UCSD-AML1 (cell line): ENCODE measurements around the gene FAM241B.

Experiments
- DNase-seq: peaks from one replicate; lab custom pipeline; 2025; ENCODE audit not compliant: unreplicated experiment; lab: John Stamatoyannopoulos, UW

Gene FAM241B

DNA sequence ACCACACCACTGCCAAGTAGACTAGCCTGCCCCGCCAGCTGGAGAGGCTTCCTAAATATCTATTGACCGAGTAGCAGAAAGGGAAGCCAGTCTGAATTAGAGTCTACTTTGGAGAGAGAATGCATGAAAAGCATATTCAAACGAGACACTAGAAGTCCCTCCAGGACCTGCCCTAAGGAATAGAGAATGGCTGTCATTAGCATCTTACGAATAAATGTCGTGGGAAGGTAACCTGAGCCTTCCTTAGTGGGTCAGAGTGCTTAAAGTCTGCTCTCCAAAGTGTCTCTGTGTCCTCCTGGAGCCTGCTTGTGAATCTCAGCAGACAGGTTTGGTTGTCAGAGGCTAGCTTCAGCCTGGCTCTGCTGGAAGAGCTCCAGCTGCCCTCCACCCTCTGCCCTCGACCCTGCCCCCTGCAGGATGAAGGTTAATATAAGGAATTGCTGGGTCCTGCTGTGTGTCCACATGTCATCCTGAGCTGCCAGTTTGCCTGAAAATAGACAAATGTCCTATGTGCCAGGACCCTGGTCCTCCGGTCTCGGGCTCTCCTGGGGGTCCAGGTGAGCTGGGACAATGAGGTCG lies 33.4 kb downstream of the FAM241B start:
- DNase-seq = peak; percentile 35

DNA sequence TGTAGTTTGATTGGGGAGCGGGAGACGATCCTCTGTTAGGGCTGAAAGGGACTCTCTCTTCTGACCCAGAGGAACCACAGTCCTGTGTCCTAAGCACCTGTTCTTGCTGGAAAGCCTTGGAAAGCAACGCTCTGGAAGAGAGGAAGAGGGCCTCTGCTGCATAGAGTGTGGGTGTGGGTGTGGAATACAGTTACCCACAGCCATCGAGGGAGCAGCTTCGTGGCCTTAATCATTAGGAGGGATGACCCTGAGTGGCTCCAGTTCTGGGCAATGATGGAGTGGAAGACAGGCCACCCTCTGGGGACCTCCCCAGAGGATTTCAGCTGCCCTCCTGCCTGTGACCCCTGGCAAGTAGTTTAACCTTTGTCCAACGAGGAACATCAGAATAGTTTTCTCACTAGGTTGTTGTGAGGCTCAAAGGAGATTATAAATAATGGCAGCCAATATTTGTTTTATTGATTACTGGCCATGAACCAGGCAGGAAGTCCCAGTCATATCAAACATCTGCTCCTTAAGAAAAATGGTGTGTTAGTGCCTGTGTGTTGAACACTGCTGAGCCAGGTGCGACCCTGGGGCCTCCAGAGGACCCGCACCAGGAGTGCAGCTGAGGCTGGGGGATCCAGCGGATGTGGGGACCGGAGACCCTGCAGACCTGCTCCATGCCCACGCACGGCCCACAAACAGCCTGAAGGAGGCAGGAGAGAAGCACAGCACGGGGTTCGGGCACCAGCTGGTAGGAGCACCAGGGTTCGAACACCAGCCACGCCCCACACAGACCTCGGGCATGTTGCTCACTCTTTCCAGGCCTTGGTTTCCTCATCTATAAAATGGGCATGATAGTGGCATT lies 35.6 kb downstream of the FAM241B start:
- no peak for DNase-seq

DNA sequence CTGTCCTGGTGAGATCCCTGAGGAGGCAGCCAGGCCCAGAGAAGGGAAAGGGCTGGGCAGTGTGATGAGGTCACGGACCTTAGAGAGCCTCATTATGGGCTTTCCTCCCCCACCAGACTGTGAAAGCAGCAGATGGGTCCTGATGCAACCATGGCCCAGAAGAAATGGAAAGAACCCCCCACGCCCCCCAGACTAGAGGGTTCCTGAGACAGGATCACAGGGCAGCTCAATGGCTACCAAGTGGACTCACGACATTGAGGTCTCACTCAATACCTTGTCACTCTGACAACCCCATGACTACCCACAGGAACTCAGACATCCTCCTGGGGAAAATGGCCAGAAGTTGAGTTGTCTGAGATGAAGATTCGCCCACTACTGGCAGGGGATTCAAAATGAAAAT lies 36.7 kb downstream of the FAM241B start:
- no peak for DNase-seq

DNA sequence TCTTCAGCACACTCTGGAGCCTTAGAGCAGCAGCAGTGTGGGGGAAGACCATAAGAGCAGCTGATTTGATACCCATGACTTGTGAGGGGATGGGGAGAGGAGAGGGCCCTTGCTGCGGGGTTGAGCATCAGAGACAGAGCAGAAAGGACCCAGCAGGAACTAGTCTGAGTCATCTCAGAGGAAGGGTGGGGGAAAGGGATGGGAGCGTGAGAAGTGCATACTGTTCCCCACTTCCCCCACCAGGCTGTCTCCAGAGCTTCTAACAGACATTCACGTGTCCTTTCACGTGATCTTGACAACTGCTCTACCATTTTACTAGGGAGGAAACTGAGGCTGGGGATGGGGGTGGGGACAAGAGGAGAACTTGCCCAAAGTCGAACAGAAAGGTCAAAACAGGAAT lies 38.7 kb downstream of the FAM241B start:
- no peak for DNase-seq

DNA sequence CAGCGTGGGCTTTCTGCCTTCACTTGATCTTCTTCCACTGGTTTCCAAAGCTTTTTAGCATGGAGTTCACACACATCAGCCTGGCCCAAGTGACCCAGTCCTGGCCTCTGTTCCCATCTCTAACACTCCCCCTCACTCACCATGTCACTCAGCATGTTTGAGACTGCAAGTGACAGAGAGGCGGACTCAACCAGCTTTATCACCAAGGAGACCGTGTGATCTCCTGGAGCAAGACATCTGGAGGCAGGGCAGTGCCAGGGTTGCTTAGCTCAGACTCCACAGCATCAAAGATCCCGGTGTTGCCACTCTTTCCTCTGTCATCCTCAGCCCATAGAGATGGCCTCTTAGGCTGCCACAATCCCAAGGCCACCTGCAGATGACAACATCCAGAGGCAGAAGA lies 39.4 kb downstream of the FAM241B start:
- no peak for DNase-seq

DNA sequence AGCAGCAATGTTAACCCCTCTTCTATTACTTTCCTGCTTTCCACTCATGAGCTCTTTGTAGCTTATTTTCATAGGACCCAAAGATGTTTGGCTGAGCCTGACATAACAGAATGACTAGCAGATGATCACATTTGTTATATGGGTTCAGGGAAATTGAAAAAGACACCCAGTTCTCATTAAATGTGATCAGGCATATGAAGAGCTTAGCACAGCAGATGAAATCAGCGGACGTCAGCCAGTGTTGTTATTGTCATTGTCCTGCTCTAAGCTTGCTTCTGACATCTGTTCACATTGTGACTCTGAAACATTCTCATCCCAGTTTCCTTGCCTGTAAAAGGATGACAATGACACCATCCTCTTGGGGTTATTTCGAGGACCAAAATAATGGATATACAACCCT lies 43.5 kb downstream of the FAM241B start:
- DNase-seq = no peak

DNA sequence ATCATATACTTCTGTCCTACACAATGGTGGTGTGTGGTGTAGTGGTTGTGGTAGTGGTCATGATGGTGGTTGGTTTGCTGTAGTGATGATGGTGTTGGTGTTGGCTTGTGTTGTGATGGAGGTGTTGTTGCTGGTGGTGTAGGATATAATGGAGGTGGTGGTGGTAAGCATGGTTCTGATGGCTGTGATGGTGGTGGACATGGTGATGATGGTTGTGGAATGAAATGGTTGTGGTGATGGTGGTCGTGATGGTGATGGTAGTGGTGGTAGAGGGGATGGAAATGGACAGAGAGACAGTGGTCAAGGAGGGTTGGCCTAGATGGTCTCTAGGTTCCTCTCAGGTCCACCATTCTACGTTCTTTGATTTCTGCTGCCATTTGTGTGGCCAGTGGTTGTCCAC lies 44.7 kb downstream of the FAM241B start:
- no peak for DNase-seq

DNA sequence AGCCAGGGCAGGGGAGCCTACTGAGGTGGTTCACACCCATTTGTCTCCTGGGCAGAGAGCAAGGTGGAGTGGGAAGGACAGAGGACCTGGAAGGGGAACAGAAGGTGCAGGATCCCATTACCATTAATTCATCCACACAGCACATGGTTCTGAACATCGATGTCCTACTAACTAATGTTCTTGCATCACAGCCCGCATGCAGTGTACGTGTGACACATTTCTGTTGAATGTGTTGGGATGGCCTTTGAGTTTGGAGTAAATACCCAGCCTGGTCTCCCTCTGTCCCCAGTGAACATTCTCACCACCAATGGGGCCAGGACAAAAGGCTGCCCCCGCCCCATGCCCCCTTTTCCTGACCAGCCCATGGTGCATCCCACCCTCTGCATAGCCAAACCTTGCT lies 46.3 kb downstream of the FAM241B start:
- DNase-seq = no peak

DNA sequence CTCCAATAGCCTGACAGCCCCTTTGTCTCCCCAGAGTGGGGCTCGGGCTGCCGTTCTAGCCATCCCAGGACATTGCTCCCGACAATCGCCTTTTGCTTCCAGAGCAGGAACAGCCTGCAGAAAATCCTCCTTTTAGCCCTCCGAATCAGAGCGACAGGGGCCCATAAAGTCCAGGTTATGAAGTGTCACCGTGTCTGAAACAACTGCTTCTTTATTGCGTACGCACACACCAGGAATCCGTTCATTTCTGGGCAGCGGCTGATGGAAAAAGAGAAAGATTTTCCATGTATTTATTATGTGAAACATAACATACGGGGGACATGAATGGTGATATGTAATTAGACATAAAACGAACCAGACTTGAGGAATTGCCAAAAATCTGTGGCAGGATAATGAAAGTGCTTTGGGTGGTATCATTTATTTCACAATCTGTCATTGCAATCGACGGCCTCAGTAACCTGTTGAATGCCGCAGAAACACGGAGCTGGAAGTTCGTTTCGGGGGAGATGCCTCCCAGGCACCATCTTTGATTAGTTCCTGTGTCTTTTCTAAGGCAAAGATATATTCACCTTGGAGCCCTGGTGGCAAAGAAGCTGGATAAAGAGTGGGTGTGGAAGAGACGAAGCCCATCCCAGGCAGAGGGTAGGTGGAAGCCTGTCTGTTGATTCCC lies 48.1 kb downstream of the FAM241B start:
- no peak for DNase-seq

DNA sequence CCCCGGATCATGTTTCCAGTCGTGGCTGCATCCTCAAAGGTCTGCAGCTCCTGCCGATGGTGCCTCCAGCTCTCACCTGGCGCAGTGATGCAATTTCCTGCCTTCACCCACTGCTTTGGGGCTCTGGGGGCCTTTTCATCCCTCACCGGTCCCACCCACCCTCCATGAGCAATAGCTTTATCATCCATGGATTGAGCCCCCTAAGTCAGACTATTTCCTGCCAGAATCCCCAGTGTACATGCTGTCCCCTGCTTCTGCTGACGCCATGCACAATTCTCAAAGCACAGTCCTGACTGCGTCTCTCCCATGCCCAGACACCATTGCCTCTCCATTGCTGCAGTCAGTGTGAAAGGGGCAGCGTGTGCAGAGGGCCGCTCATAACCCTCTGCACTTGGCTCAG lies 49.7 kb downstream of the FAM241B start:
- no peak for DNase-seq

DNA sequence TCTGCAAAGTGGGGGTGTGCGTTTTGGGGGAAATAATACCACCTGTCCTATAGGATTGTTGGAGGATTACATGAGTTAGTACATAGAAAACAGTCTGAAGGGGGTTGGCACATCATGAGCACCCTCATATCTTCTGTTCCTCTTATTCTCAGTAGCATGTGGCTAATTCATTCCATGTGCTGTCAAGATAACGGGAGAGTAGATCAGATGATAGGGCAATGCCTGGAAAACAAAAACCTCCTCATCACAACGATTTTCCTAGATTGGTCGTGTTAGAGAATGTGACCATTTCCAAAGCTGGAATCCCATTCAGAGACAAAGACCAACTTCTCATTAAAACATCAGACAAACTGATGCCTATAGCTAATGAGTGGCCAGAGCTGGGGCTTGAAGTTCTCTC lies 50.6 kb downstream of the FAM241B start:
- DNase-seq = no peak

DNA sequence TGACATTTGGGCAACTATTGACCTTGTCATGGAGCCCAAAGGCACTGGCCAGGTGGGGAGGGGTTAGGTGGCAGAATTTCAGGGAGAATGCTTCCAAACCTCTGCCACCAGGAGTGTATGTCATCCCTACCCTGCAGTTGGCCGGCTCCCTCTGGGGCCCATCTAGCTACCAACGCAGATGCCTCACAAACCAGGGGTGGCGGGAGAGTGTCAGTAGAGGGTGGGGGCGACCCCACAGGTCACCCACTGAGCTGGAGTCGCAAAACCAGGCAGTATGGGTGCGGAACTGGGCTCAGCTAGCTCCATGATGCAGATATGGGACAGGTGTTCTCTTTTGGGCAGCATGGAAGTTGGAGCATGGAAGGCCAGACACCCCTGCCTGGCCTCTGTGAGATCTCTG lies 51.4 kb downstream of the FAM241B start:
- no peak for DNase-seq

DNA sequence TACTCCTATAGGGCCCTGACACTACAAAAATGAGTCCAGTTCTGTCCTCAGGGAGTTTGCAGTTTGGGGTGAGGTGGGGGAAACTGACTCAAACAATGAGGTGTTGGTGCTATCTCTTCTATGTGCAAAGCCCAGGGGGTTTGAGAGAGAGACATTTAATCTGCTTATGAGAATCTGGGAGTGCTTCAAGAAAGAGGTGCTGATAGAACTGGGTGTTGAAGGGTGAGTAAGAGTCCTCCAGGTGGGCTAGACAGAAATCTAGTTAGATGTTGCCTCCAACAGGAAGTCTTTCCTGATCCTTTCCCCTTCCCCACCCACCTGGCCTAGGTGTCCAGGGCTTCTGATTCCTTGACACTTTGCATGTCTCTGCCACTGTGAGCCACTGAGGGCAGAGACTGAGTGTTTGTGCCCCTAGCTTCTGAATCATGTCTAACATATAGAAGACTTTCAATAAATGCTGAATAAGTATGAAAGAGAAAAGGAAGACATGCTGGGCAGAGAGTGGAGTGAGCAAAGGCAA lies 53.0 kb downstream of the FAM241B start:
- DNase-seq = no peak
